T-cell (primary cell): ENCODE measurements around the gene COG5. TPM values are rescaled to one million over a fixed set of nuclear protein-coding genes. Genes with fewer than 3 reads are reported as not detected.

ENCODE experiments used
- ATAC-seq, 4 experiments: fragments of 200-7000 bp in 3 of 4; fragments of 150-1000 bp in 1 of 4; cut with Tn5 transposase; replicated peaks in 1 of 4; 1 replicate in 3 of 4; 2 replicates in 1 of 4; pipeline ENCODE4 v1.10.0; 2021; ENCODE audit warnings: moderate library complexity in 3 of 4, mild to moderate bottlenecking in 2 of 4, moderate number of reproducible peaks in 1 of 4
- CTCF ChIA-PET, 2 donors: fragments of 300-600 bp; sonication (Branson Sonifier 250); formaldehyde crosslinking; loops; one replicate each; lab custom pipeline; 2022; ENCODE audit warnings: antibody characterized with exemption in 2 of 2; lab: Charles Lee
- POLR2A ChIA-PET, 2 donors: fragments of 300-600 bp; sonication (Branson Sonifier 250); formaldehyde crosslinking; loops; one replicate each; lab custom pipeline; 2022; ENCODE audit warnings: antibody characterized with exemption in 2 of 2; lab: Charles Lee
- DNase-seq, 35 experiments: peaks; one replicate each; pipeline versions ENCODE4 v3.0.0 to v3.0.0-alpha.2; 2013 to 2023
- H3K27ac ChIP-seq: one replicate; pipeline ENCODE4 v1.5.1; 2013; ENCODE audit warnings: low read length
- H3K27me3 ChIP-seq, 2 experiments: replicated peaks in 1 of 2; 1 replicate in 1 of 2; 2 replicates in 1 of 2; pipeline versions ENCODE4 v1.6.1 to v1.7.0; 2013; ENCODE audit warnings: low read length in 1 of 2, mixed read lengths in 1 of 2; ENCODE audit not compliant: control insufficient read depth in 2 of 2, insufficient read depth in 2 of 2; ENCODE audit errors: extremely low read depth in 1 of 2
- H3K36me3 ChIP-seq, 2 donors: 1 replicate in 1 of 2; 2 replicates in 1 of 2; pipeline versions ENCODE4 v1.6.1 to v1.7.0; 2013; ENCODE audit warnings: low read length in 1 of 2; ENCODE audit not compliant: control insufficient read depth in 2 of 2, insufficient read depth in 1 of 2; ENCODE audit errors: extremely low read depth in 1 of 2
- H3K4me1 ChIP-seq, 2 experiments: 1 replicate in 1 of 2; 2 replicates in 1 of 2; pipeline versions ENCODE4 v1.6.1 to v1.7.0; 2013; ENCODE audit warnings: low read length in 2 of 2, mixed read lengths in 1 of 2; ENCODE audit not compliant: insufficient read depth in 2 of 2, control insufficient read depth in 1 of 2; ENCODE audit errors: extremely low read depth in 1 of 2
- H3K4me3 ChIP-seq, 2 donors: 1 replicate in 1 of 2; 2 replicates in 1 of 2; pipeline versions ENCODE4 v1.5.1 to v1.7.0; 2013; ENCODE audit warnings: mild to moderate bottlenecking in 2 of 2, low read length in 1 of 2, moderate library complexity in 1 of 2; ENCODE audit not compliant: control insufficient read depth in 1 of 2; ENCODE audit errors: extremely low read depth in 1 of 2
- H3K9me3 ChIP-seq: 2 replicates; pipeline ENCODE4 v1.7.0; 2013
- H3K27ac Mint-ChIP-seq, 2 donors: one replicate each; pipeline ENCODE4 v1.8.0; 2020 to 2021; ENCODE audit warnings: mild to moderate bottlenecking in 2 of 2, mixed read lengths in 2 of 2
- H3K27me3 Mint-ChIP-seq, 2 donors: one replicate each; pipeline ENCODE4 v1.8.0; 2021 to 2022; ENCODE audit warnings: mixed read lengths in 2 of 2
- H3K36me3 Mint-ChIP-seq: one replicate; pipeline ENCODE4 v1.8.0; 2021; ENCODE audit warnings: mixed read lengths
- H3K4me1 Mint-ChIP-seq, 3 donors: one replicate each; pipeline ENCODE4 v1.8.0; 2020 to 2022; ENCODE audit warnings: mixed read lengths in 3 of 3, mild to moderate bottlenecking in 1 of 3
- H3K4me3 Mint-ChIP-seq, 3 donors: one replicate each; pipeline ENCODE4 v1.8.0; 2020 to 2022; ENCODE audit warnings: mild to moderate bottlenecking in 3 of 3, mixed read lengths in 3 of 3, moderate library complexity in 3 of 3
- H3K9me3 Mint-ChIP-seq, 3 donors: one replicate each; pipeline ENCODE4 v1.8.0; 2020 to 2022; ENCODE audit warnings: mixed read lengths in 3 of 3
- WGBS: methylation state at CpG from one replicate; pipeline ENCODE4 v1.1.5; 2013; ENCODE audit warnings: missing lambda C conversion rate; ENCODE audit not compliant: insufficient coverage; 5-methylcytosine and 5-hydroxymethylcytosine counted together
- total RNA-seq, 35 experiments: library from RNA in 6 of 35; stranded (reverse) in 6 of 35; fragments of 120-200 nt in 1 of 35; gene quantifications; one replicate each; pipeline versions ENCODE4 v1.2.1 to v1.2.4 and lab custom pipeline; 2013 to 2026

The COG5 gene
- total RNA-seq, 5 donors from 2014 or later (not counting 1 experiment from before 2014, with no cell fraction given), result 37.3 to 83.8 (median 55.4) TPM

- Mint-ChIP-seq H3K27ac (no peak overlapping the region), H3K4me3 (no peak overlapping the region), H3K27me3 (no peaks in the 10 kb centered on the region), H3K4me1 (no peaks in the 10 kb centered on the region), H3K9me3 (no peaks in the 10 kb centered on the region), H3K36me3 (peaks cover 26% of the 10 kb centered on the region)
- ATAC-seq, result no peak
- no peak for DNase-seq
- CTCF ChIA-PET, result no interaction called here
- Histone ChIP-seq H3K36me3 (peaks cover 0 to 11% of the 10 kb centered on the region in 2 donors), H3K4me3 (no peak overlapping the region), H3K27ac (no peak overlapping the region), H3K9me3 (no peaks in the 10 kb centered on the region), H3K4me1 (no peaks in the 10 kb centered on the region), H3K27me3 (no peaks in the 10 kb centered on the region)
- POLR2A ChIA-PET, result no interaction called here
- WGBS, result no CpG with 5 or more reads among the region's 1 CpG
These were observed 29.3 kb upstream of the COG5 start for GRCh38 chr7:107593025-107593410.

GRCh38 chr7:107592361-107593024 is 28.8 kb upstream of the COG5 start:
- Histone ChIP-seq H3K36me3 (peaks cover 0 to 11% of the 10 kb centered on the region in 2 donors), H3K9me3 (no peaks in the 10 kb centered on the region), H3K4me3 (no peak overlapping the region), H3K4me1 (no peaks in the 10 kb centered on the region), H3K27me3 (no peaks in the 10 kb centered on the region), H3K27ac (no peak overlapping the region)
- Mint-ChIP-seq H3K27ac (no peak overlapping the region), H3K4me3 (no peak overlapping the region), H3K4me1 (no peaks in the 10 kb centered on the region), H3K9me3 (no peaks in the 10 kb centered on the region), H3K27me3 (no peaks in the 10 kb centered on the region), H3K36me3 (peaks cover 26% of the 10 kb centered on the region)
- ATAC-seq (no peak), DNase-seq (no peak)
- 100% methylated on average over 2 of the region's 5 CpGs for WGBS
- CTCF ChIA-PET, result no interaction called here
- POLR2A ChIA-PET, result no interaction called here

- ChIA-PET POLR2A (interaction anchor here in 1 of 2 donors (0.6 kb wide), 1 partner anchor 124 kb away, joined by 3 read pairs; no protein-coding TSS in a partner anchor), CTCF (interaction anchor here in 1 of 2 donors (0.7 kb wide), 1 partner anchor 289 kb away, joined by 3 read pairs; no protein-coding TSS in a partner anchor)
- Mint-ChIP-seq H3K36me3 (peaks cover 25% of the 10 kb centered on the region), H3K4me1 (no peaks in the 10 kb centered on the region), H3K27me3 (no peaks in the 10 kb centered on the region), H3K27ac (no peak overlapping the region), H3K4me3 (no peak overlapping the region), H3K9me3 (no peaks in the 10 kb centered on the region)
- DNase-seq (no peak), ATAC-seq (no peak)
- no peak overlapping the region for H3K27ac ChIP-seq
- WGBS, result 96% methylated on average over 3 of the region's 3 CpGs
- no peaks in the 10 kb centered on the region for H3K4me1 ChIP-seq
- no peak overlapping the region for H3K4me3 ChIP-seq
- no peaks in the 10 kb centered on the region for H3K27me3 ChIP-seq
- peaks cover 0 to 11% of the 10 kb centered on the region in 2 donors for H3K36me3 ChIP-seq
- no peaks in the 10 kb centered on the region for H3K9me3 ChIP-seq
These were observed 27.7 kb upstream of the COG5 start for GRCh38 chr7:107591421-107591820.

GRCh38 chr7:107588529-107589130 is 24.9 kb upstream of the COG5 start:
- Mint-ChIP-seq H3K27me3 (no peaks in the 10 kb centered on the region), H3K4me3 (no peak overlapping the region), H3K36me3 (peaks cover 32% of the 10 kb centered on the region), H3K4me1 (no peaks in the 10 kb centered on the region), H3K9me3 (no peaks in the 10 kb centered on the region), H3K27ac (no peak overlapping the region)
- Histone ChIP-seq H3K27me3 (no peaks in the 10 kb centered on the region), H3K9me3 (no peaks in the 10 kb centered on the region), H3K36me3 (peaks cover 0 to 2% of the 10 kb centered on the region in 2 donors), H3K27ac (no peak overlapping the region), H3K4me1 (no peaks in the 10 kb centered on the region), H3K4me3 (no peak overlapping the region)
- DNase-seq (no peak), ATAC-seq (no peak)
- POLR2A ChIA-PET, result no interaction called here
- CTCF ChIA-PET, result no interaction called here
- no CpG with 5 or more reads among the region's 5 CpGs for WGBS

- no peak for ATAC-seq
- H3K27ac ChIP-seq, result no peak overlapping the region
- no peak for DNase-seq
- ChIA-PET CTCF (no interaction called here), POLR2A (interaction anchor here in 1 of 2 donors (0.5 kb wide), 1 partner anchor 285 kb away, joined by 3 read pairs; no protein-coding TSS in a partner anchor)
- Mint-ChIP-seq H3K4me3 (no peak overlapping the region), H3K27me3 (no peaks in the 10 kb centered on the region), H3K9me3 (no peaks in the 10 kb centered on the region), H3K27ac (no peak overlapping the region), H3K36me3 (peaks cover 29% of the 10 kb centered on the region), H3K4me1 (peaks cover 17 to 20% (median 18%) of the 10 kb centered on the region in 3 donors)
- WGBS, result no CpG with 5 or more reads among the region's 2 CpGs
- no peak overlapping the region for H3K4me3 ChIP-seq
- H3K4me1 ChIP-seq, result peaks cover 3 to 7% of the 10 kb centered on the region in 2 experiments
- peaks cover 0 to 2% of the 10 kb centered on the region in 2 donors for H3K36me3 ChIP-seq
- H3K27me3 ChIP-seq, result no peaks in the 10 kb centered on the region
- H3K9me3 ChIP-seq, result no peaks in the 10 kb centered on the region
These were observed 21.0 kb upstream of the COG5 start for GRCh38 chr7:107584716-107585115.

GRCh38 chr7:107582875-107583274 is 19.2 kb upstream of the COG5 start:
- ATAC-seq (no peak), DNase-seq (no peak)
- Mint-ChIP-seq H3K27ac (no peak overlapping the region), H3K4me1 (peaks cover 20 to 22% (median 20%) of the 10 kb centered on the region in 3 donors), H3K27me3 (no peaks in the 10 kb centered on the region), H3K9me3 (no peaks in the 10 kb centered on the region), H3K4me3 (no peak overlapping the region), H3K36me3 (peaks cover 24% of the 10 kb centered on the region)
- CTCF ChIA-PET, result interaction anchor here in 1 of 2 donors (0.6 to 0.7 kb wide), 2 partner anchors 293 to 825 kb away, joined by 3 to 4 read pairs; no protein-coding TSS in a partner anchor
- H3K36me3 ChIP-seq, result peaks cover 0 to 2% of the 10 kb centered on the region in 2 donors
- POLR2A ChIA-PET, result interaction anchor here in 1 of 2 donors (0.7 kb wide), 1 partner anchor 26 kb away, joined by 4 read pairs; no protein-coding TSS in a partner anchor
- no peaks in the 10 kb centered on the region for H3K27me3 ChIP-seq
- no peak overlapping the region for H3K27ac ChIP-seq
- WGBS, result 100% methylated on average over 1 of the region's 2 CpGs
- no peak overlapping the region for H3K4me3 ChIP-seq
- peaks cover 3 to 7% of the 10 kb centered on the region in 2 experiments for H3K4me1 ChIP-seq
- H3K9me3 ChIP-seq, result no peaks in the 10 kb centered on the region
